Measurements from ENCODE around the gene WNT3A.

Gene WNT3A

DNA sequence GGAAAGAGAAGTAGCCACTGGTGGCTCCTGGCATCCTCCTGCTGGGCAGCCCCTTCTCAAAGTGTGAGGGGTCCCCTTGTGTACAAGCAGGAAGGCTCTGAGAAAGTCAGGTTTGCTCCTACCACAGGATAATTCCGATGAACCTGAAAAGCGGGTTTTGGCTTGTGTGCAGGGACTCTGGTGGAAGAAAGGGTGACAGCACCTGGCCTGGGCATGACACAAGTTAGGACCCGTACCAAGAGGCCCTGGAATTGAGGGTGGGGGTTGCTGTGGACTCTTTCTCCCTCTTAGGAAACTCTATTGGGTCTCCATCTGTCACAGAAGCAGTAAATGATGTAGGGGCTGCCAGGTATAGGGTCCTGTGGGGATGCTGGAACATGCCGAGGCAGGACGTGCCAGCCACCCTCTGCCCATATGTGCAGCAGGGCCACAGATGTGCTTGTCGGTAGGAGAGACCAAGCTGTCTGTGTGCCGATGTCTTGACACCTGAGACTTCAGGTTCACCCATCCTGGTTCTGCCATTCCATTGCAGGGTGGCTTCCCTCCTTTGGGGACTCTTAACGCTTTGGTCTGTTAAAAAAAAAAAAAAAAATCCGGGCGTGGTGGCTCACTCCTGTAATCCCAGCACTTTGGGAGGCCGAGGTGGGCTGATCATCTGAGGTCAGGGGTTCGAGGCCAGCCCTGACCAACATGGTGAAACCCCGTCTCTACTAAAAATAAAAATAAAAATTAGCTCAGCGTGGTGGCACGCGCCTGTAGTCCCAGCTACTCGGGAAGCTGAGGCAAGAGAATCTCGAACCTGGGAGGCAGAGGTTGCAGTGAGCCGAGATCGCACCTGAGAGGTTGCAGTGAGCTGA, 86.5 kb downstream of the WNT3A start:
- H3K9me3 ChIP-seq (ENCODE audit: low read depth, low read length) = no peaks in the 10 kb centered on the region
- H3K4me3 ChIP-seq = no peak overlapping the region
- H3K36me3 ChIP-seq (ENCODE audit: insufficient read depth, low read length) = peaks cover 83% of the 10 kb centered on the region
- TF ChIP-seq FOXP2 (optimal IDR thresholded peaks at IDR 0.05; ENCODE audit: control extremely low read depth, extremely low read length, insufficient read depth) = no peak
- no peak for TF ChIP-seq POLR2AphosphoS5 (IDR thresholded peaks at IDR 0.05; ENCODE audit: borderline replicate concordance, low read depth, low read length)
- TF ChIP-seq EZH2 (IDR thresholded peaks at IDR 0.05) = no peak
- H3K27ac ChIP-seq = no peak overlapping the region
- H3K9ac ChIP-seq (ENCODE audit: insufficient read length) = no peak overlapping the region
- no peak for DNase-seq (ENCODE audit: low read depth, low spot score)

DNA sequence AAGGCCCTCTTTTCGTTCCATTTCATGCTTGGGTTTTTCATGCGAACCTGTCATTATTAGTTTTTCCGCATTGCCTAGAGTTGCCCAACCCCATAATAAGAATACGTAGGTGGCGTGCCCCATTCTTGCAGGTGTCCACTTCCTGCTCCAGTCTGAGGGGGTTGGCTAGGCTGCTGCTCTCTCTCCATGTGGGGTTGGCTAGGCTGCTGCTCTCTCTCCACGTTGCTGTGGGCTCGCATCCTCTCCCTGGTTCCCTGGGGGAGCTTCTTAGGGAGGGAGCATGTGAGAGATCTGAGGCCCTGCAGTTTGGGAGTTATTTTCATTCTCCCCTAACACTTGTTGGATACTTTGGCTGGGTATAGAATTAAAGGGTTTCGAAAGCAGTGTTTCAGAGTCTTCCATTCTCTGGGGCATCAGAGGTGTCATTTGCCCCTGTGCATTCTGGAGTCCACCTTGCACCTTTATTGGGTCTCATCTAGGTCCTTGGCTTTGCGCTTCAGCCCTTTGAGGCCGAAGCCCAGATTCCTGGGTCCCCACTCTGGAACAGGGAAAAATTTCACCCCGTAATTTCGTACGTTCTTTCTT, 87.7 kb downstream of the WNT3A start:
- peaks cover 83% of the 10 kb centered on the region for H3K36me3 ChIP-seq (ENCODE audit: insufficient read depth, low read length)
- no peak overlapping the region for H3K4me3 ChIP-seq
- no peak overlapping the region for H3K9ac ChIP-seq (ENCODE audit: insufficient read length)
- no peaks in the 10 kb centered on the region for H3K9me3 ChIP-seq (ENCODE audit: low read depth, low read length)
- TF ChIP-seq POLR2AphosphoS5 (IDR thresholded peaks at IDR 0.05; ENCODE audit: borderline replicate concordance, low read depth, low read length) (no peak), EZH2 (IDR thresholded peaks at IDR 0.05) (no peak), FOXP2 (optimal IDR thresholded peaks at IDR 0.05; ENCODE audit: control extremely low read depth, extremely low read length, insufficient read depth) (no peak)
- H3K27ac ChIP-seq = no peak overlapping the region
- no peak for DNase-seq (ENCODE audit: low read depth, low spot score)

DNA sequence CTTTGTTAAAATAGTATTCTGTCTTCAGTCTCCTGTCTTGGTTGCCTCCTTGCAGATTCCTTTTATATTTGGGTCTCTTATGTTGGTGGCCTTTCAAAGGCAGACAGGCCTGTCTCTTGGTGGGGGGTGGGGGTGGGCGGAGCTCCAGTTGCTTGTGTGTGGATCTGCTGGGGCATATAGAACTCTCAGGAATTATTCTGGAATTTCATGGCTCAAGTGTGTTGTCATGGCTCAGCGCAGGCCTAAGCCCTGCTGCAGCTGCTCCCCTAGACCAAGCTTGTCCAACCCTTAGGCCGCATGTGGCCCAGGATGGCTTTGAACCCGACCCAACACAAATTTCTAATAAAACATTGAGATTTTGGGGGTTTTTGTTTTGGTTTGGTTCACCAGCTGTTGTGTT, 88.4 kb downstream of the WNT3A start:
- TF ChIP-seq FOXP2 (optimal IDR thresholded peaks at IDR 0.05; ENCODE audit: control extremely low read depth, extremely low read length, insufficient read depth) = no peak
- TF ChIP-seq EZH2 (IDR thresholded peaks at IDR 0.05) = no peak
- TF ChIP-seq POLR2AphosphoS5 (IDR thresholded peaks at IDR 0.05; ENCODE audit: borderline replicate concordance, low read depth, low read length) = no peak
- H3K9ac ChIP-seq (ENCODE audit: insufficient read length) = no peak overlapping the region
- DNase-seq (ENCODE audit: low read depth, low spot score) = no peak
- H3K4me3 ChIP-seq = no peak overlapping the region
- H3K36me3 ChIP-seq (ENCODE audit: insufficient read depth, low read length) = peaks cover 83% of the 10 kb centered on the region
- no peaks in the 10 kb centered on the region for H3K9me3 ChIP-seq (ENCODE audit: low read depth, low read length)
- H3K27ac ChIP-seq = no peak overlapping the region

DNA sequence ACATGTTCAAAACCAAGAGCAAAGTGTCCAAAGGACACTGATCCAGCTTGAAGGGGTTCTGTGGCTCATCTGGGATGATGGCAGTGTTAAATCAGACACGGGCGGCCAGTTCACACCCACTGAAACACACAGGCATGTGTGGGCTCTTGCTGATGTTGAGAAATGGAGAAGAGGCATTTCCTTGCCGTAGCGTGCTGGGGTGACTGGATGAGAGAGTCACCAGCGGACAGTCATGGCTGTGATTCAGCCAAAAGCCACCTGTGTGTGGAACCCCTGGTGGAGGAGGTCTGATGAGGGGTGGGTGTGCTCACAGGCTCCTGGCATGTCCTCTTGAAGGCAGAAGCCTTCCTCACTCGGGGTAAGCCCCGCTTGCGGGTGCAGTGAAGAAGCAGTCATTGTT, 89.1 kb downstream of the WNT3A start:
- no peak overlapping the region for H3K4me3 ChIP-seq
- H3K9me3 ChIP-seq (ENCODE audit: low read depth, low read length) = no peaks in the 10 kb centered on the region
- DNase-seq (ENCODE audit: low read depth, low spot score) = no peak
- H3K9ac ChIP-seq (ENCODE audit: insufficient read length) = no peak overlapping the region
- no peak overlapping the region for H3K27ac ChIP-seq
- H3K36me3 ChIP-seq (ENCODE audit: insufficient read depth, low read length) = peaks cover 75% of the 10 kb centered on the region
- TF ChIP-seq EZH2 (IDR thresholded peaks at IDR 0.05) = no peak
- TF ChIP-seq POLR2AphosphoS5 (IDR thresholded peaks at IDR 0.05; ENCODE audit: borderline replicate concordance, low read depth, low read length) = no peak
- no peak for TF ChIP-seq FOXP2 (optimal IDR thresholded peaks at IDR 0.05; ENCODE audit: control extremely low read depth, extremely low read length, insufficient read depth)

DNA sequence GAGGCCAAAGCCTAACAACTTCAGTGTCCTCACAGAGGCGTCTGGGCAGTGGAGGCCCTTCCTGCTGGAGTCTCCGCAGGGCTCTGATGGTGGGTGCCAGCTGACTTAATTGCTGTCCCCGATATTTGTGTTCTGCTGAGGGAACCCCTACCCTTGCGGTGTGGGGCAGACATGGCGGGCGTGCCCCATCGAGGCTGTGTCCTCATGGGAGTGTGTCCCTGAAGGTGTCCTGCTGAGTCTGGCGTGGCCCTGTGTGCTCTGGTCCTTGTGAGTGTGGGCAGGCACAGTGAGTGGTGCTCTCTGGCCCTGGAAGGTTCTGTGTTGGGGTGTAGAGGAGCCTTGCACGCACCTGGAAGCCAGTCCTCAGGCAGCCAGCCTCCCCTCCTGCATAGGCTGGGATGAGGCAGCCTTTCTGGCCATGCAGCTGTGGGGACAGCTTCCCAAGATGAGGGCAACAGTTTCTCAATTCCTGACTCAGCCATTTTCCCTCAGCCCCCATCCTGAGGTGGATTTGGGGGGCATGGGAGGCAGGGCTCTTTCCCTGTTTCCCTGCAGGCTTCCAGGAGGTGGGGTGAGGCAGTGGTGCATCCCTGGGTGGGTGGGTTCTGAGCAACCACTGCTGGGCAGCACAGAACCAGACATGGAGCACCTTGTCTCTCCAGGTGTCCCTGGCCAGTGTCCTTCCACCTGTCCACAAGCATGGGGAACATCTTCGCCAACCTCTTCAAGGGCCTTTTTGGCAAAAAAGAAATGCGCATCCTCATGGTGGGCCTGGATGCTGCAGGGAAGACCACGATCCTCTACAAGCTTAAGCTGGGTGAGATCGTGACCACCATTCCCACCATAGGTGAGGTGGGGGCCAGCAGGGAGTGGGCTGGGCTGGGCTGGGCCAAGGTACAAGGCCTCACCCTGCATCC, 89.9 kb downstream of the WNT3A start:
- H3K9me3 ChIP-seq (ENCODE audit: low read depth, low read length) = no peaks in the 10 kb centered on the region
- TF ChIP-seq EZH2 (IDR thresholded peaks at IDR 0.05) = no peak
- no peak for TF ChIP-seq POLR2AphosphoS5 (IDR thresholded peaks at IDR 0.05; ENCODE audit: borderline replicate concordance, low read depth, low read length)
- no peak for TF ChIP-seq FOXP2 (optimal IDR thresholded peaks at IDR 0.05; ENCODE audit: control extremely low read depth, extremely low read length, insufficient read depth)
- peaks cover 68% of the 10 kb centered on the region for H3K36me3 ChIP-seq (ENCODE audit: insufficient read depth, low read length)
- H3K27ac ChIP-seq = no peak overlapping the region
- DNase-seq (ENCODE audit: low read depth, low spot score) = no peak
- no peak overlapping the region for H3K4me3 ChIP-seq
- no peak overlapping the region for H3K9ac ChIP-seq (ENCODE audit: insufficient read length)

DNA sequence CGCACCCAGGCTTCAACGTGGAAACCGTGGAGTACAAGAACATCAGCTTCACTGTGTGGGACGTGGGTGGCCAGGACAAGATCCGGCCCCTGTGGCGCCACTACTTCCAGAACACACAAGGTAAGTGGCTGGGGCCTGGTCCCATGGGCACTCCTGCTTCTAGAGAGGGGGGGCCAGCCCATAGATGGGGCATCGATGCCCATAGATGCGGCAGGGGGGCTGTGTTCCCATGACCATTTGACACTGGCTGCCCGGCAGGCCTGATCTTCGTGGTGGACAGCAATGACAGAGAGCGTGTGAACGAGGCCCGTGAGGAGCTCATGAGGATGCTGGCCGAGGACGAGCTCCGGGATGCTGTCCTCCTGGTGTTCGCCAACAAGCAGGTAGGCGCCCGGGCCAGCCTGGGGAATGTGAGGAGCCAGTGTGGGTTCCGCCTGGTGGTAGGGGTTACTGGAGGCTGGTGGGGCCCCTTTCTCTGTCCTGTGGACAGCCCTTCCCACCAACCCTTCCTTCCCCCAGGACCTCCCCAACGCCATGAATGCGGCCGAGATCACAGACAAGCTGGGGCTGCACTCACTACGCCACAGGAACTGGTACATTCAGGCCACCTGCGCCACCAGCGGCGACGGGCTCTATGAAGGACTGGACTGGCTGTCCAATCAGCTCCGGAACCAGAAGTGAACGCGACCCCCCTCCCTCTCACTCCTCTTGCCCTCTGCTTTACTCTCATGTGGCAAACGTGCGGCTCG, 90.7 kb downstream of the WNT3A start:
- no peak overlapping the region for H3K27ac ChIP-seq
- DNase-seq (ENCODE audit: low read depth, low spot score) = no peak
- no peaks in the 10 kb centered on the region for H3K9me3 ChIP-seq (ENCODE audit: low read depth, low read length)
- TF ChIP-seq POLR2AphosphoS5 (IDR thresholded peaks at IDR 0.05; ENCODE audit: borderline replicate concordance, low read depth, low read length) = no peak
- no peak for TF ChIP-seq EZH2 (IDR thresholded peaks at IDR 0.05)
- no peak for TF ChIP-seq FOXP2 (optimal IDR thresholded peaks at IDR 0.05; ENCODE audit: control extremely low read depth, extremely low read length, insufficient read depth)
- peaks cover 60% of the 10 kb centered on the region for H3K36me3 ChIP-seq (ENCODE audit: insufficient read depth, low read length)
- H3K9ac ChIP-seq (ENCODE audit: insufficient read length) = no peak overlapping the region
- H3K4me3 ChIP-seq = no peak overlapping the region

DNA sequence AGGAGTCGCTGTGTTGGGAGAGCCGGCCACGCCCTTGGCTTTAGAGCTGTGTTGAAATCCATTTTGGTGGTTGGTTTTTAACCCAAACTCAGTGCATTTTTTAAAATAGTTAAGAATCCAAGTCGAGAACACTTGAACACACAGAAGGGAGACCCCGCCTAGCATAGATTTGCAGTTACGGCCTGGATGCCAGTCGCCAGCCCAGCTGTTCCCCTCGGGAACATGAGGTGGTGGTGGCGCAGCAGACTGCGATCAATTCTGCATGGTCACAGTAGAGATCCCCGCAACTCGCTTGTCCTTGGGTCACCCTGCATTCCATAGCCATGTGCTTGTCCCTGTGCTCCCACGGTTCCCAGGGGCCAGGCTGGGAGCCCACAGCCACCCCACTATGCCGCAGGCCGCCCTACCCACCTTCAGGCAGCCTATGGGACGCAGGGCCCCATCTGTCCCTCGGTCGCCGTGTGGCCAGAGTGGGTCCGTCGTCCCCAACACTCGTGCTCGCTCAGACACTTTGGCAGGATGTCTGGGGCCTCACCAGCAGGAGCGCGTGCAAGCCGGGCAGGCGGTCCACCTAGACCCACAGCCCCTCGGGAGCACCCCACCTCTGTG, 91.6 kb downstream of the WNT3A start:
- Histone ChIP-seq H3K9me3 (ENCODE audit: low read depth, low read length) (no peaks in the 10 kb centered on the region), H3K9ac (ENCODE audit: insufficient read length) (no peak overlapping the region), H3K4me3 (no peak overlapping the region), H3K36me3 (ENCODE audit: insufficient read depth, low read length) (peaks cover 50% of the 10 kb centered on the region), H3K27ac (0 out of 2 replicates have a peak overlapping the region, but pooled peaks have one; percentile 46)
- TF ChIP-seq POLR2AphosphoS5 (IDR thresholded peaks at IDR 0.05; ENCODE audit: borderline replicate concordance, low read depth, low read length) = peak; percentile 41; the same call in 1 of the 2 replicates
- TF ChIP-seq FOXP2 (optimal IDR thresholded peaks at IDR 0.05; ENCODE audit: control extremely low read depth, extremely low read length, insufficient read depth) = no peak
- TF ChIP-seq EZH2 (IDR thresholded peaks at IDR 0.05) = no peak
- no peak for DNase-seq (ENCODE audit: low read depth, low spot score)
